ENCODE data around the gene RFESD.

GRCh38 chr5:95631255-95631958 is 15.2 kb upstream of the RFESD start:
- no peak for TF ChIP-seq CTCF (IDR thresholded peaks at IDR 0.05)
- TF ChIP-seq POLR2A (IDR thresholded peaks at IDR 0.05): no peak
